RWPE1 (cell line): Measurements from ENCODE around the gene PDZRN3.

Source experiments
- CTCF ChIA-PET: fragments of 350-600 bp; sonication (Branson Sonifier 250); formaldehyde crosslinking; extraction: SDS; loops from one replicate; lab custom pipeline; 2021; lab: Yijun Ruan, JAX
- POLR2A ChIA-PET: fragments of 400-600 bp; formaldehyde crosslinking; extraction: SDS; loops from one replicate; lab custom pipeline; 2020; ENCODE audit warnings: antibody characterized with exemption; ENCODE audit not compliant: low non-redundant PET; lab: Yijun Ruan, JAX
- DNase-seq: peaks from one replicate; pipeline ENCODE4 v3.0.0; 2012; ENCODE audit warnings: low spot score
- H3K27ac ChIP-seq: fragments of 450-650 bp; 2 replicates; pipeline ENCODE4 v1.5.1; 2017
- CTCF ChIP-seq: fragments of 450-650 bp; conservative IDR thresholded peaks from 2 replicates; pipeline ENCODE4 v1.5.1; 2017; ENCODE audit warnings: low read depth, mild to moderate bottlenecking

The PDZRN3 gene

GRCh38 chr3:73503781-73504180 is 121.0 kb downstream of the PDZRN3 start:
- CTCF ChIA-PET: interaction anchor here (0.6 kb wide), 2 partner anchors 120 to 635 kb away, joined by 3 to 4 read pairs; no protein-coding TSS in a partner anchor
- POLR2A ChIA-PET: no interaction called here

GRCh38 chr3:73502609-73503583 is 121.8 kb downstream of the PDZRN3 start:
- ChIA-PET POLR2A (no interaction called here), CTCF (interaction anchor here (0.6 to 1.3 kb wide), 4 partner anchors 10 to 403 kb away, joined by 3 to 9 read pairs (median 3); no protein-coding TSS in a partner anchor)
- peak; percentile 40 for DNase-seq
- no peak overlapping the region for H3K27ac ChIP-seq
- peak; percentile 80 for TF ChIP-seq CTCF

More at GRCh38 chr3:73503781-73504180, 121.0 kb downstream of the PDZRN3 start:
- TF ChIP-seq CTCF: no peak
- H3K27ac ChIP-seq: no peak overlapping the region
- no peak for DNase-seq

- DNase-seq: no peak
- ChIA-PET POLR2A (no interaction called here), CTCF (interaction anchor here (0.5 to 1.1 kb wide), 2 partner anchors 399 to 651 kb away, joined by 3 to 4 read pairs; no protein-coding TSS in a partner anchor)
These were observed 124.4 kb downstream of the PDZRN3 start for GRCh38 chr3:73500321-73500720.

GRCh38 chr3:73499787-73500186 is 125.0 kb downstream of the PDZRN3 start:
- CTCF ChIA-PET: no interaction called here
- no peak overlapping the region for H3K27ac ChIP-seq
- POLR2A ChIA-PET: no interaction called here
- TF ChIP-seq CTCF: no peak
- no peak for DNase-seq

More at GRCh38 chr3:73500321-73500720, 124.4 kb downstream of the PDZRN3 start:
- no peak overlapping the region for H3K27ac ChIP-seq
- no peak for TF ChIP-seq CTCF

GRCh38 chr3:73498764-73499622 is 125.7 kb downstream of the PDZRN3 start:
- H3K27ac ChIP-seq: no peak overlapping the region
- no peak for TF ChIP-seq CTCF
- ChIA-PET CTCF (no interaction called here), POLR2A (no interaction called here)
- no peak for DNase-seq
